NCI-H146 treated with DMSO at 0.1 percent for 48 hours (cell line): ENCODE measurements around the gene COQ4.
"Not testable (repeated sequence)": the region's sequence is repeated elsewhere in the genome, so short reads cannot be mapped to it uniquely, and the experiment has no call there.

Experiments
- DNase-seq: peaks from one replicate; lab custom pipeline; 2025; ENCODE audit not compliant: unreplicated experiment; lab: John Stamatoyannopoulos, UW

Gene COQ4

DNA sequence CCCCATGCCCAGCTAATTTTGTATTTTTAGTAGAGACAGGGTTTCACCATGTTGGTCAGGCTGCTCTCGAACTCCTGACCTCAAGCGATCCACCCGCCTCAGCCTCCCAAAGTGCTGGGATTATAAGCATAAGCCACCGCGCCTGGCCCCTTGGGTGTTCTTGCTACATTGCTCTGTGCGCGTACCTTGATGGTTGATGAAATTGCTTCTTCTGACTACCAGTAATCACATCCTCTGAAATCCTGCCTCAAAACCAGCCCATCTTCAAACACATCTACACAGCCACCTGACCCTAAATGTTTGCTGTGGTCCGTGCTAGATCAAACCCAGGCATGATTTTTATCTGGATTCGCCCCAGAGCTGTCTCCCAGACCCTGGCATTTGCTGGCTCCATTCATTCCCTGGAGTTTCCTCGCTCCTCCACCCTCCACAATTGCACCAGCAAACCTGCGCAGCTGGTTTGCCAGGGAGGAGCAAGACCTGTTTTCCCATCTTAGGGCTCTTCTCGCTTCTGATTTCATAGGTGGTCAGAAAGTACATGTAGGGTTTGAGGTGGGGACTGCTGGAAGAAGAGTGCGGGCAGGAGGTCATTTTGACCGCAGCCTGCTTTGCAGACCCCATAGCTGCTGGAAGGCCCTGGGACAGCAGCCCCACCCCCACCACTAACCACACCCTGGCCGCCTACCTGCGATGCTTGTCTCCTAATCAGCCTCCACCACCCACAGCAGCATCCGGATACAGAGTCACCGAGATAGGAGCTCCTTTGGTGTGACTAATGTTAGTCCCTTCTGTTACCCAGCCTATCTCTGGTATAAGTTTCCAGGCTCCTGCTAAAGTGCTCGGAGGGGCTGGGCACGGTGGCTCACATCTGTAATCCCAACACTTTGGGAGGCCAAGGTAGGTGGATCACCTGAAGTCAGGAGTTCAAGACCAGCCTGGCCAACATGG is 23.8 kb upstream of the COQ4 start:
- DNase-seq, result no peak

DNA sequence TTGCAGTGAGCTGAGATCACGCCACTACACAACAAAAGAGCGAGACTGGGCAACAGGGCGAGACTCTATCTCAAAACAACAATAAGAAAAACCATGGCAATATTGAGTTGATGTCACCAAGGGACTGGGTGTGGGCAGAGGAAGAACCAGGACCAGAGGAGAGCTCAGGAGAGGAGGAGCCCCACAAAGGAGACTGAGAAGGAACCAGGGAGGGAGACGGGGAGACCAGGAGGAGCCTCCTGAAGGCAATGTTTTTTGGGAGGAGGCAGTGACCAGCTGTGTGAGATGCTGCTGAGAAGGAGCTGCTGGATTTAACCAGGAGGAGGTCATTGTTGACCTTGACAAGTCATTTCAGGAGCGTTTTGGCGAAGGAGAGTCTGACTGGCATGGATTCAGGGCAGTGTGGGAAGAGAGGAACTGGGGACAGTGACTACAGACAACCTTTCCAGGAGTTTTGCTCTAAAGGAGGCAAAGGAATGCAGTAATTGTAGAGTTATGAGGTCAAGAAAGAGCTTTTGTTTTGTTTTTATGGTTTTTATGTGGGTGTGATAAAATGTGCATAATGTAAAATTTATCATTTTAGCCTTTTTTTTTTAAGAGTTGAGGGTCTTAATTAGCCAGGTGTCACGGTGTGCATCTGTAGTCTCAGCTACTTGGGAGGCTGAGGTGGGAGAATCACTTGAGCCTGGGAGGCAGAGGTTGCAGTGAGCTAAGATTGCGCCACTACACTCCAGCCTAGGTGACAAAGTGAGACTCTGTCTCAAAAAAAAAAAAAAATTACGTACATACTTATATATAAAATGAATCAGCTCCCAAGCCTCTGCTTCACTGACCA is 18.3 kb upstream of the COQ4 start:
- no peak for DNase-seq

DNA sequence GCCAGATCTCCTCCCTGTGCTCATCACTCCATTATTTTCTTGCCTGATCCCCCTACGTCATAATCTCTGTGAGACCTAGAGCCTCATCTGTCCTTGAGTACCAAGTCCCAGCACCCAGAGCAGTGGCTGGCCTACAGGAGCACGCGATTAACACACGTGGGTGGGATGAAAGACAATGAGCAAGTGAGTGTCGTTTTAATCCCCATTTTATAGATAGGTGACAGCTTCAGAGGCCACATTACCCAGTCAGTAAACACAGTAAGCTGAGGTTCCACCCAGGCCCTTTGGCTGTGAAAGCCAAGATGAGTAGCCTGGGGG is 17.7 kb upstream of the COQ4 start:
- DNase-seq, result no peak

DNA sequence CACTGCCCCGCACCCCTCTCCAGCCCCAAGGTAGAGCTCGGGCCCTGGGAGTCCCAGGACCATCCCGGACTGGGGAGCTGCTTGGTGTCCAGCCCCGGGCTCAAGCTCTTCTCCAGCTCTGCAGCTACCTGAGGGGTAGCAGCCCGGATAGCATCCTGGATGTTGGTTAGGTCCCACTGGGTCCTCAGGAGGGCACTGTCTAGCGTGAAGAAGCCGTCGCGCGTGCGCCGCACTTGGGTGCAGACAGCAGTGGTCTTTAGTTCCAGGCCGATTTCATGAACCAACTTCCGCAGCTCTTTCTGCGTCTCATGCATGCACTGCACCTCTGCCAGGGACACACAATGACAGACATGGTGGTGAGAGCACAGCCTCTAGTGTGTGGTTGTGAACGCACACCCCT is 13.1 kb upstream of the COQ4 start:
- DNase-seq, result no peak

DNA sequence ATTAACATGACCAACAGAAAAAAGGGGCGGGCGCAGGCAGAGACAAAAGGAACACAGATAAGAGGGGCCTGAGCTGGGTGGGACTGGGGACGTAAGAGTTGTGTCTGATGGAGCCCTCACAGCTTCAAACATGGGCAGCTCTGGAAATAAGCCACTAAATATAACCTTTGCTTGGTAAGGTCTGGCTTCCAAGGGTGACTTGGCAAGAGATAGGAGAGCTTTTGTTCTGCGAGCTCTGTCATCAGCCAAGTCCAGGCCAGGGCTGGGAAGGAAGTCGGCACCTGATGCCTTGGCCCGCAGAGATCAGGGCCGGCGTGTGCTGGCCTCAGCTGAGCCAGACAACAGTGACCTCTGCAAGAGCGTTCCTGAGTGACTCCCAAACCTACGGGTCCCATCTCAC is 12.2 kb upstream of the COQ4 start:
- DNase-seq, result no peak

DNA sequence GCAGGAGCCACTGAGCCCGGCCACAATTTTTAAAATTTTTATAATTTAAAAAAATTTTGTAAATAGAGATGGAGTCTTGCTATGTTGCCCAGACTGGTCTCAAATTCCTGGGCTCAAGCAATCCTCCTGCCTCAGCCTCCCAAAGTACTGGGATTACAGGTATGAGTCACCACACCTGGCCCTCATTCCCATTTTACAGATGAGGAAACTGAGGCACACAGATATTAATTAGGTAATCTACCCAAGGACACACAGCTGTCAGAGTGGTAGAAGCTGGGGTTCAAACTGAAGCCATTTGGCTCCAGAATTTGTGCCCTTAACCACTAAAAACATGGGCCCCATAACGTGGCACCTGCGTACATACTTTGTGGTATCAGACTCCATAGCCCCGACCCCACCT is 7.9 kb upstream of the COQ4 start:
- DNase-seq, result no peak

DNA sequence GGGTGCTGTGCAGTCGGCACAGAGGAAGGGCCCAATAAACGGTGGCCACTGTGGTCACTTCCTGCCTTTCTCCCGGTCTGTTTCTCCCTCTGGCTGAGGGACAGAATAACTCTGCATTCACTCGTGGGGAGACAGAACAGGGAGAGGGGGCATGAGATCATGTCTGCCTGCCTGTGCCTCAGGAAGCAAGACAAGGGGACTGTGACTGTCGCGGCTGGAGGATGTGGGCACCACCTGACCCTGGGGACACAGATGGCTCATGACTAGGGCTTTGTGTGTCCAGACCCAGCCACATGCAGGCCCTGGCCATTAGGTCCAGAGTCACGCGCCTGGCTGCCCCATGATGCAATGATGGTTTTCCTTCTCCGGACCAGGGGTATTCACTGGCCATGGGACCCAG is 6.2 kb upstream of the COQ4 start:
- DNase-seq, result no peak

DNA sequence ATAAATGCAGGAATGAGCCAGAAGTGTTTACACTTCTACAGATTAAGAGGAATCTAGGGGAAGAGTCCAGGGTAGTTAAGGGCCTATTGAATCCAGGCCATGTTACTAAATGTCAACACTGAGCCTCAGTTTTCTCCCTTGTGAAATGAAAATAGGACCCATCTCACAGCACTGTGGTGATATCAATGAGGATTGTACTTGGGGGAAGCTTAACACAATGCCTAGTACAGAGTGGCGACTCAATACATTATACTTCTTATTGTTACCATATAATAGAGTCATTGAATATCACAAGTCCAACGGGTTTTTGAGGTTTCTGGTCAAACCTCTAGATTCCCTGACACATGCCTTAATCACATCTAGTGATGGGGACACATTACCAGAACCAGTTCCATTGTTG is 5.0 kb upstream of the COQ4 start:
- no peak for DNase-seq

DNA sequence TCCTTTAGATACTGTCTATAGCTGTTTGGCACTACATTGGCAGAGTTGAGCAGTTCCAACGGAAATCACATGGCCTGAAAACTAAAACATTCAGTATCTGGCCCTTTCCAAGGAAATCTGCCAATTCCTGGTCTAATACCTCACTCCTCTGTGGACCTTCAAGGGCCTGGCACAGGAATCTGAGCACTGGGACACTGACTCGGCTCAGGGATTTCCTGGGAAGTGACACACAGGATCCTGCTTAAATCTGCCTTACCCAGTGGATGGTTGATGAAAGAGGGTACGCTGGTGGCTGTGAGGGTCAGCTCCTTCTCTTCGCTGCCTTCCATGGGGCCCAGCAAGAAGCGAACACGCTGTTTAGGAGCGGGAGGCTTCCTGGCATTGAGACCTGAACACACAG is 1.3 kb upstream of the COQ4 start:
- no peak for DNase-seq

DNA sequence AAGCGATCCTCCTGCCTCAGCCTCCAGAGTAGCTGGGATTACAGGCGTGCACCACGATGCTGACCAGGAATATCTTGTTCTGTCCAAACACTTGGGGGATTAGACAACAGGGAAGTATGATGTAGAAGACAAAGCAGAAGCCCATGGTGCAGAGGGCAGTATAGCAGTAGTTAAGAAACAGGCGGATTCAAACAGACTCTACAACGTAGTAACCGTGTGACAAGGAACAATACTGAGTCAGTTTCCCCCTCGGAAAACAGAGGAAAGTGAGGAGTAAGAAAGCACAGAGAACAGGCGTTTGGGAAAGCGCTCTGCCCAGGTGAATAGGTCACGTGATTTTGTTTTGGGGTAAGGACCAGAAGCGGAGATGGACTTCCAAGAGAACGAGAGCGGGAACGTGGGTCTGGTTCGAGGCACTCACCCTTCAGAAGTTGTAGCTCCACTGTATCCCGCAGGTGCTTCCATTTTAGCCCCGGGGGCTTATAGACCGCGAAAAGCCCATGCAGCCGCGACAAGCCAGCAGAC is 698 bp upstream of the COQ4 start:
- no peak for DNase-seq

DNA sequence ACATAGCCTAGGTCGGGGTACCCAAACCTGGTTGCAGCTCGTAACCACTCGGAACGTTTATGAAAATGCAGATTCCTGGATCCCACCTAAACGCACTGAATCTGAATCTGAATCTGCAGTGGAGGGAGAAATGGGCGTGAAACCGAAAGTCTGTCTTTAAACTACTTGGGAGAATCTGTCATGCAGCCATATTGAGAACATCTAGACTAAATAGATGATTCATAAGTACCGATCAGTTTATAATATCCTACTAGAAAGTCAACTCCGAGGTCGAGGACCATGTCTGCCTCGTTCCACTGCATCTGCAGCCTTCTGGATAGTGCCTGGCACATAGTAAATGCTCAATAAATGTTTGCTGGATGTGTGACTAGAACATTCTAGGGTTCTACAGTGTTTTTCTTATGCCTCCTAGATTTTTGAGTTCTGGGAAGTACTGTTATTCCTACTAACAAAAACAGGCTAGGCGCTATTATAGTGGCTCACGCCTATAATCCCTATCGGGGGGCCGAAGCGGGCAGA is 632 bp downstream of the COQ4 start:
- no peak for DNase-seq

DNA sequence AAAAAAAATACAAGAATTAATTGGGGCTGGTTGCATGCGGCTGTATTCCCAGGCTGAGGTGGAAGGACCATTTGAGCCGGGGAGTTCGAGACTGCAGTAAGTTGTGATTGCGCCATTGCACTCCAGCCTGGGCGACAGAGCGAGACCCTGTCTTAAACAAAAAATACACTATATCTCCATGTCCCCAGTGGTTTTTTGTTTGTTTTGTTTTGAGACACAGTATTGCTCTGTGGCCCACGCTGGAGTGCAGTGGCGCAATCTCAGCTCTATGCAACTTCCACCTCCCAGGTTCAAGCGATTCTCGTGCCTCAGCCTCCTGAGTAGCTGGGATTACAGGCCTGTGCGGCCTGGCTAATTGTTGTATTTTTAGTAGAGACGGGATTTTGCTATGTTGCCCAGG is 1.2 kb downstream of the COQ4 start:
- DNase-seq, result no peak

DNA sequence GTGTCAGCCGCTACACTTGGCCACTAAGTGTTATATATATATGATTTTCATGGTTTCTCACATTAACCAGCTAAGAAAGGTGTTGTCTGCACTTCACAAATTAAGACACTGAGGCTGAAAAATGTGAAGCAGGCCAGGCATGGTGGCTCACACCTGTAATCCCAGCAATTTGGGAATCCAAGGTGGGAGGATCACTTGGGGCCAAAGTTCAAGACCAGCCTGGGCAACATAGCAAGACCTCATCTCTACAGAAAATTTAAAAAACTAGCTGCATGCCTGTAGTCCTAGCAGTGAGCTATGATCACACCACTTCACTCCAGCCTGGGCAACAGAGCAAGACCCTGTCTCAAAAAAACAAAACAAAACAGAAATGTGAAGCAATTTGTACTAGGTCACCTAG is 1.8 kb downstream of the COQ4 start:
- no peak for DNase-seq

DNA sequence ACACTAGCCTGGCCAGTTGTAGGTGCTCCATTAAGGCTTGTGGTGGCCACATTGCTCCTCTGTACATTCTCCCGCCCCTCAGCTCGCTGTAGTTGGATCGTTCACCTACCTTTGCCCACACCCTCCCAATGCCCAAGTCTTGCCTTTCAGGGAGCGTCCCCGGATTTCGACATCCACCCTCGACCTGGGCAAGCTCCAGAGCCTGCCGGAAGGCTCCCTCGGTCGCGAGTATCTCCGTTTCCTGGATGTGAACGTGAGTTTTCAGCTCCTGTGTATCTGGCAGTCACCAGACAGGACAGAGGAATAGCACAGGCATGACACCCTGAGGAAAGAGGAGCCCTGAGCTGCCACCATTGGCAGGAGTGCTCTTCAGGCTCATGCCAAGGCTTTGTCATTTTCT is 3.0 kb downstream of the COQ4 start:
- DNase-seq, result no peak

DNA sequence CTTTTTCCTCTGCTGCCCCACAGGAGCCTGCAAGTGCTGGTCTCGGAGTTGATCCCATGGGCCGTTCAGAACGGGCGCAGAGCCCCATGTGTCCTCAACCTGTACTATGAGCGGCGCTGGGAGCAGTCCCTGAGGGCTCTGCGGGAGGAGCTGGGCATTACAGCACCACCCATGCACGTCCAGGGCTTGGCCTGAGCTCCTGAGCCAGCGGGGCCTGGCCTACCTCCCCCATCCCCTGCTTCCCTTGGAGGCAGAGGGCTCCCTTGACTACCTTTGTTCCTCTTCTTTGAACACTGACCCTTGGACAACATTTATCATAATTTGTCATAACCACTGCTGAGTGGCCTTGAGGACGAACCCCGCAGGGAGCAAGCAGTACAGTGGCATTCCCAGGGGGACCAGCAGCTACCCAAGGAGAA is 10.8 kb downstream of the COQ4 start:
- DNase-seq, result no peak

DNA sequence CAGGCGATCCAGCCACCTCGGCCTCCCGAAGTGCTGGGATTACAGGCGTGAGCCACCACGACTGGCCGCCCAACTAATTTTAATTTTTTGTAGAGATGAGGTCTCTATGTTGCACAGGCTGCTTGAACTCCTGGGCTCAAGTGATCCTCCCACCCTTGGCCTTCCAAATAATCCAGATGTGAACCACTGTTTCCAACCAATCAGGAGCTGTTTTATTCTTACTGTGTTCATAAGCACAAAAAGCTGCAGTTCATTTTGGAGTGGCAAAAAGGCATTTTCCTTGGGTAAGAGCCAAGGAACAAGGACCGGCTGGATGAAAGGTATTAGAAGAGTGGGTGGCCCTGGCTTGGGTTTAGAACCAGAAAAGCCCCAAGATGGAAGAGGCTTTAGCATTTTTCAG is 12.5 kb downstream of the COQ4 start:
- DNase-seq, result no peak

DNA sequence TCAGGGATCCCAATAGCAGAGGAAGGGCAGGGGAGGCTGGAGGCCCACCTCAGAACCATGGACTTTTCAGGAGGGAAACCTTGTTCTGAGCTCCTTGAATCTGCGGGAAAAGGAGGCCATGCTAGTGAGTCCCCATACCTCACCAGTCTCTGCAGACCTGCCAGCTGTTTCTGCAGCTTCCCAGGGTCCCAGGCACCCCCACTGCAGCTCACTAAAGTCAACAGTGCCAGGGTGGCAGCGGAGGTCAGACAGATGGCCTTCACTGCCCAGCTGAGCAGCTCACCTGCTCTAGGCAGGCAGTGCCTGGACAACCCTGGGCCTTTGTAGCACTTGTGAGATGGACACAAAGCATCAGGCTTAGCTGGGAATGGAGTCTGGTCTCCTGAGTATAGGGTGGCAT is 13.3 kb downstream of the COQ4 start:
- DNase-seq, result no peak

DNA sequence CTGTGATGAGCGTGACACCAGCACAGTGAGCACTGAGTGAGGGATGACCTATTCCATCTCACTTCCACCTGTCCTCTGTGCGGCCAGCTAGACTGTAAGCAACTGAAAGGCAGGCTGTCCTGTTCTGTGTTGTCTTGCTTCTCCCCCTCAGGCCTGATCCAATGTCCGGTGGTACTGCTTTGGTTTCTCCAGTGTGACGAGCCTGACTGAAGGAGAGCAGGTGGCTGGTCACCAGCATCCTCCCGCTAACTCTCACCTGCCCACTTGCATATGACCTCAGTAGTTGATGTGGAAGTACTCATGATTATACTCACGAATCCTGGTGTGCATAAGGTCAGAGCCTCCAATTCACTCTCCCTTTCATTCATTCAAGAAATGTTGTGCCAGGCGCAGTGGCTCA is 15.3 kb downstream of the COQ4 start:
- DNase-seq, result no peak

DNA sequence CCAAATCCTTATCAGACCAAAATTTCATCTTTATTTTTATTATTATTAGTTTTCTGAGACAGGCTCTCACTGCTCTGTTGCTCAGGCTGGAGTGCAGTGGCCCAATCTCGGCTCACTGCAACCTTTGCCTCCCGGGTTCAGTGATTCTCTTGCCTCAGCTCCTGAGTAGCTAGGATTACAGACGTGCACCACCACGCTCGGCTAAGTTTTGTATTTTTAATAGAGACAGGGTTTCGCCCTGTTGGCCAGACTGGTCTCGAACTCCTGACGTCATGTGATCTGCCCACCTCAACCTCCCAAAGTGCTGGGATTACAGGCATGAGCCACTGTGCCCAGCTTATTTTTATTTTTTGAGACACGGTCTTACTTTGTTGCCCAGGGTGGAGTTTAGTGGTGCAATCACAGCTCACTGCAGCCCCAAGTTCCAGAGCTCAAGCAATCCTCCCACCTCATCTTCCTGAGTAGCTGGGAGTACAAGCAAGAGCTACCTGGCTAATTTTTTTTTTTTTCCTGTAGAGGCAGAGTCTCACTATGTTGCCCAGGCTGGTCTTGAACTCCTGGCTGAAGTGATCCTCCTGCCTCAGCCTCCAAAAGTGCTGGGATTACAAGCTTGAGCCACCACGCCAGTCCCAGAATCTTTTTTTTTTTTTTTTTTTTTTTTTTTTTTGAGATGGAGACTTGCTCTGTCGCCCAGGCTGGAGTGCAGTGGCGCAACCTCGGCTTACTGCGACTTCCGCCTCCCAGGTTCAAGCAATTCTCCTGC is 16.4 kb downstream of the COQ4 start:
- not testable (repeated sequence) for DNase-seq

DNA sequence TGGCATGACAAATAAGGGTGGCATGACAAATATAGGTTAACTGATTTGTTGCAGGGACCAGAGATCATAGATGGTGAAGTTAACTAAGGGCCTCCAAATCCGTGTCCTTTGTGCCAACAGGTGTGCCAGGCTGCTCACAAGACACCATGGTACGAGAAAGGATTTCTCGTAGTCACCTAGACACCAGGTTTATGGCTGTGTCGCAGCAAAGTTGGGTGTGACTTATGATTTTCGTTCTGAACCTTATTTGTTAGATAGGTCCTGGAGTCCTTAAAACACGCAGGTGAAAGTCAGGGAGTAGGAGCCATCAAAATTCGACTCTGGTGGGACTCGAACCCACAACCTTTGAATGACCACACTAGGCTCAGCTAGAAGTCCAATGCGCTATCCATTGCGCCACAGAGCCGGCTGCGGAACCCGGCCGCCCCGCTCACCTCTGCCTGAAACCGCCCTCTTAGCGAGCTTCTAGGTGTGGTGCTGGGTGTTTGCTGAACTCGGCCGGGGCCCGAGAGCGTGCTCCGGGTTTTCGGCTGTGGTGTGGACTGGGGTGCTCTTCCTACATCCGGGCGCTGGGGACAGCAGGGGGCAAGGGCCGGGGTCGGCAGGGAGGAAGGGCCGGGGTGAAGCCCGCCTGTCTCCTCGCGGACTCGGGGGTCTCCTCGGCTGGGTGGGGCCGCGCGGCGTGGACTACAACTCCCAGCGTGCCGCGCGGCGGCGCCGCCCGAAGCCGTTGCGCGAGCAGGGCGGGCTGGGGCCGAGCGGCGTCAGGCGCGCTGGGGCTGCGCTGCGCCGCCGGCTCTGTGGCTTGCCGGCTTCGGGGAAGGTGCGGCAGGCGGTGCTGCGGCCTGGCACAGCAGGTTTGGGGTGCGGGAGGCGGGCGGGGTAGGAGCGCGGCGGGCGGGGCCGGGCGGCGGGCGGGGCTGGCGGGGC is 17.4 kb downstream of the COQ4 start, which contains the start of gene SLC27A4:
TSS of gene SLC27A4 (plus strand) at position 767 of the 930 bp plus-strand sequence. CDS start 2,606 bp downstream, outside the sequence.
- DNase-seq, result peak; percentile 71
